ENCODE data around the gene SLC16A14. TPM values are rescaled to one million over a fixed set of nuclear protein-coding genes. Genes with fewer than 3 reads are reported as not detected.
A peak's percentile ranks its signal among the peaks of the same experiment; 100 is the strongest.

SLC16A14 gene
- total RNA-seq, 1 donor: 1.4 TPM

GRCh38 chr2:230012267-230012884 is 56.3 kb downstream of the SLC16A14 start:
- DNase-seq (ENCODE audit: low read depth): no peak
- no peak overlapping the region for H3K4me3 ChIP-seq (ENCODE audit: low read depth, low read length)
- no peak for TF ChIP-seq CTCF (IDR thresholded peaks at IDR 0.05; ENCODE audit: insufficient read depth, low read length)

- H3K4me3 ChIP-seq (ENCODE audit: low read depth, low read length): no peak overlapping the region
- no peak for TF ChIP-seq CTCF (IDR thresholded peaks at IDR 0.05; ENCODE audit: insufficient read depth, low read length)
- peak; percentile 6 for DNase-seq (ENCODE audit: low read depth)
These were observed 57.1 kb downstream of the SLC16A14 start for GRCh38 chr2:230011617-230012016.

- DNase-seq (ENCODE audit: low read depth): no peak
- TF ChIP-seq CTCF (IDR thresholded peaks at IDR 0.05; ENCODE audit: insufficient read depth, low read length): no peak
These were observed 58.2 kb downstream of the SLC16A14 start for GRCh38 chr2:230010501-230010900.

GRCh38 chr2:230008708-230009066 is 60.0 kb downstream of the SLC16A14 start:
- no peak overlapping the region for H3K4me3 ChIP-seq (ENCODE audit: low read depth, low read length)
- TF ChIP-seq CTCF (IDR thresholded peaks at IDR 0.05; ENCODE audit: insufficient read depth, low read length): no peak
- DNase-seq (ENCODE audit: low read depth): no peak

More at GRCh38 chr2:230010501-230010900, 58.2 kb downstream of the SLC16A14 start:
- no peak overlapping the region for H3K4me3 ChIP-seq (ENCODE audit: low read depth, low read length)

- peak; percentile 75 for TF ChIP-seq CTCF (IDR thresholded peaks at IDR 0.05; ENCODE audit: insufficient read depth, low read length)
- peak; percentile 88 for DNase-seq (ENCODE audit: low read depth)
- peak overlapping the region; percentile 3 for H3K4me3 ChIP-seq (ENCODE audit: low read depth, low read length)
These were observed 60.6 kb downstream of the SLC16A14 start for GRCh38 chr2:230007931-230008707.

- H3K4me3 ChIP-seq (ENCODE audit: low read depth, low read length): no peak overlapping the region
- no peak for DNase-seq (ENCODE audit: low read depth)
- no peak for TF ChIP-seq CTCF (IDR thresholded peaks at IDR 0.05; ENCODE audit: insufficient read depth, low read length)
These were observed 68.4 kb downstream of the SLC16A14 start for GRCh38 chr2:230000118-230000841.

Measured in fibroblast of the aortic adventitia (primary cell).